Activated CD8-positive, alpha-beta memory T cell treated with anti-CD3 and anti-CD28 coated beads, Interleukin-2, amount 50 U/mL, for 48 hours (primary cell): ENCODE results near the gene AFTPH.

Experiments used
- DNase-seq: peaks from one replicate; pipeline ENCODE4 v3.0.0-alpha.2; 2020

AFTPH gene, protein sequence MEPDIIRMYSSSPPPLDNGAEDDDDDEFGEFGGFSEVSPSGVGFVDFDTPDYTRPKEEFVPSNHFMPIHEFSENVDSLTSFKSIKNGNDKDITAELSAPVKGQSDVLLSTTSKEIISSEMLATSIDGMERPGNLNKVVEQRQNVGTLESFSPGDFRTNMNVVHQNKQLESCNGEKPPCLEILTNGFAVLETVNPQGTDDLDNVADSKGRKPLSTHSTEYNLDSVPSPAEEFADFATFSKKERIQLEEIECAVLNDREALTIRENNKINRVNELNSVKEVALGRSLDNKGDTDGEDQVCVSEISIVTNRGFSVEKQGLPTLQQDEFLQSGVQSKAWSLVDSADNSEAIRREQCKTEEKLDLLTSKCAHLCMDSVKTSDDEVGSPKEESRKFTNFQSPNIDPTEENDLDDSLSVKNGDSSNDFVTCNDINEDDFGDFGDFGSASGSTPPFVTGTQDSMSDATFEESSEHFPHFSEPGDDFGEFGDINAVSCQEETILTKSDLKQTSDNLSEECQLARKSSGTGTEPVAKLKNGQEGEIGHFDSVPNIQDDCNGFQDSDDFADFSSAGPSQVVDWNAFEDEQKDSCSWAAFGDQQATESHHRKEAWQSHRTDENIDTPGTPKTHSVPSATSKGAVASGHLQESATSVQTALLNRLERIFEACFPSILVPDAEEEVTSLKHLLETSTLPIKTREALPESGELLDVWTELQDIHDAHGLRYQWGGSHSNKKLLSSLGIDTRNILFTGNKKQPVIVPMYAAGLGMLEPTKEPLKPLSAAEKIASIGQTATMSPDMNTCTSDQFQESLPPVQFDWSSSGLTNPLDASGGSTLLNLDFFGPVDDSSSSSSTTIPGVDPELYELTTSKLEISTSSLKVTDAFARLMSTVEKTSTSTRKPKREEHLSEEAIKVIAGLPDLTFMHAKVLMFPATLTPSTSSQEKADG

GRCh38 chr2:64523666-64524603 is at the start of gene AFTPH:
AFTPH (plus strand) TSS chr2:64524328; CDS start chr2:64551475, 27,147 bp downstream.
- peak; percentile 98 for DNase-seq

GRCh38 chr2:64474636-64475035 is 49.5 kb upstream of the AFTPH start:
- DNase-seq, result no peak

DNA sequence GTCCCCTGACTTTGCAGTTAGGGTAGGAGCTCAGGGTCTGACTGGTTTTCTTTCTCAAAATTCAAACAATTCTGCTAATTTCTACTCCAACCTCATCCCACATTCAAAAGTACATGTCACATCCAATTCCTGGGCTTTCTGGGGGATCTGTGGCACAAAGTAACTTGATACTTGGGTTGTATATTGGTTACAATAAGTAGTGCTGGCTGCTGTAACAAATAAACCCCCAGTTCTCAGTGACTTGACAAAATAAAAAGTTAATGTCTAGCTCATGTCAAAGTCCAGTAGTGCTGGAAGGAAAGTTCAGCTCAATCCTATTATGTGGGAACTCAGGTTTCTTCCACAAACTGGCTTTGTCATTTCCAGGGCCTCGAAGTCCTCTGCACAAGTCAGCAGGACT is 47.1 kb upstream of the AFTPH start:
- DNase-seq, result no peak

DNA sequence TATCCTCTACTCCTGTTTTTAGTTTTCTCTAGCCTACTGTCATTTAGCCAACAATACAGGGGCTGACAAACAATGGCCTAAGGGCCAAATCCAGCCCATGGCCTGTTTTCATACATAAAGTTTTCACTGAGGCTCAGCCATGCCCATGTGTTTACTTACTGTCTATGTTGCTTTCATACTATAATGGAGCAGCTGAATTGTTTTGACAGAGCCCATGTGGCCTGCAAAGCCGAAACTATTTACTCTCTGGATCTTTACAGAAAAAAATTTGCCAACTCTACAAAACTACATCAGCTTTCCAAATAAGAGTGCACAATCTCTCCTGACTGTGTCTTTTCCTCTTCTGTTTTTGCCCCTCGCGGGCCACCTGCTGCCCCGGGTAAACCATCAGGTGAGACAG is 46.1 kb upstream of the AFTPH start:
- DNase-seq, result no peak

- no peak for DNase-seq
Measured at GRCh38 chr2:64478502-64479230, 45.5 kb upstream of the AFTPH start.

- no peak for DNase-seq
Measured at GRCh38 chr2:64479259-64480117, 44.6 kb upstream of the AFTPH start.

DNA sequence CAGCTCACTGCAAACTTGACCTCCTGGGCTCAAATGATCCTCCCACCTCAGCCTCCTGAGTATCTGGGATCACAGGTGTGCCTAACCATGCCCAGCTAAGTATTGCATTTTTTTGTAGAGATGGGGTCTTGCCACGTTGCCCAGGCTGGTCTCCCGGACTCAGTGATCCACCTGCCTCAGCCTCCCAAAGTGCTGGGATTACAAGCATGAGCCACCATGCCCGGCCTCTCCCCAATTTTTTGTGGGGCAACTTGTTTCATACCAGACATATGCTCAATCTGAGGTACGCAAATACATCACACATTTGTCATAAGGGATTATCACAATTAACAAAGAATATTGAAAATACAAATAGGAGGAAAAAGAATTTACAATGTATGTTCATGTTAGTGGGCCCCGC is 42.5 kb upstream of the AFTPH start:
- no peak for DNase-seq

DNA sequence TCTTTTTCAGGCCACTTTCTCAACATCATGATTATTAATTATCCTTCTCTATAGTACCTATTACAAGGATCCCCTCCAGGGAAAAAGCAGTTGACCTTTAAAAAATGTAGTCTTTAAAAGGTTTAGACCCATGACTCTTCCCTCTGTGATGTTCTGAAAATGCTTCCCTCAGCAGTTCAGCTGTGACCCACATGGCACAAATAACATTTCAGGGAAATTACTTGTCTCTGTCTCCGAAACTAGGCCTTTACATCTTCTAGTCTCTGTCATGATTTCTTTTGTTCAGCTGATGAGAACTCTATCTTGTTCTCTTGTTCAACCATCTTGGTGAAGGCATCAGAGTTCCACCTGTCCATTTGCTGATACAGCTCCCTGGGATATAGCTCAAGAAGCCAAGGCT is 41.9 kb upstream of the AFTPH start:
- DNase-seq, result no peak

- DNase-seq, result no peak
Measured at GRCh38 chr2:64482765-64483504, 41.2 kb upstream of the AFTPH start.

- DNase-seq, result no peak
Measured at GRCh38 chr2:64485331-64485730, 38.8 kb upstream of the AFTPH start.

DNA sequence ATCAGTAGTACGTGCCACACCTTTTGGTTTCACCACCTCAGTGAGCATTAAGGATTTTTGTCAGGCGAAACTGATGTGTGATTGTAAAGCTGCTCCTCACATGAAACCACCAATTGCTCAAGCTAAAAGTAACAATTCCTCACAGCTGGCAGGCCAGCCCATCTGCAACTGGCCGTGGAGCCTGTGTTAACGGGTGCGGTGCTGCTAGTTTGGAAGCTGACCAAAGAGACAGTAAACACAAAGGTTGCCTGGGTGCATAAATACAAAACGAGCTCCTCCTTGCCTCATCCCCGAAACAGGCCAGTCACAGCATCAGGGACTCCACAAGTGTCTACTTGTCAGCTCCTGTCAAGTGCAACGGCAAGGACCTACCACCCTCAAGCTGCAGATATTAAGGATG is 38.2 kb upstream of the AFTPH start:
- no peak for DNase-seq

- DNase-seq, result no peak
Measured at GRCh38 chr2:64487256-64488049, 36.7 kb upstream of the AFTPH start.

DNA sequence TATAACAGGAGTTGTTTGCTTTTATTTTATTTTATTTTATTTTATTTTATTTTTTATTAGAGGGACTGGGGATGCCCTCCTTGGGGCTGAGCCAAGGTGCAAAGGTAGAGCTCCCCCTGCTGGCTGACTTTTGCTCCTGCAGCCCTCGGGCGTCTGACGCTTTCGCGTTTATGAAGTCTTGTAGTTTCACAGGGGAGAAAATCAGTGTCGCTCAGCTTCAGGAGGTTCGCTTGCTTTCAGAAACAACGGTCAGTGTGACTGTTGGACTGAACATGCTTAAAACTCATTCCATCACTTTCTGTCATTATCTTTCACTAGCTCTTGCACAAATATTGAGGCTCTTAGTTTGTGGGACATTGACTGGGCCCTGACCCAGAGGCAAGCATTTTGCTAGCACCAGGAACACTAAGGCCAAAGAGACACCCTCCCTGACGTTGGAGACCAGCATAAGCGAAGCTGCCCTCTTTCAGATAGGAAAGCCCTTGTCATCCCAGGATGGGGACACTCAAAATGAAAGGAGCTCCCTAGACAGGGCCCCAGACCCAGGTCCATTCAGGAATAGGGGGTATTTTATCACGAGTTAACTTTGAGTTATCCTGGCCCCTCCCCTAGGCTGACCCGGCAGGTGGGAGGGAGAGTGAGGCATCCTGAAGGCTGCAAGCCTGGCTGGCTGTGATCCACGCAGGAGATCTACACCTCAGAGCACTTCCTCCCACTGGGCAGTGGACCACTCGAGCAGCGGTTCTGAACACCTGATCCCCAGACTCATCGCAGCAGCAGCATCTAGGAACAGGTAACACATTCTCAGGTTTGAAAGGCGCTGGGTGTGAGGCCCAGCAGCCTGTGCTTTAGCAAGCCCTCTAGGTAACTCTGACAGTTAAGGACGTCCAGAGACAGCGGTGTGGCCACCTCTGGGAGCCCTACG is 35.8 kb upstream of the AFTPH start:
- peak; percentile 95 for DNase-seq

GRCh38 chr2:64489081-64489751 is 34.9 kb upstream of the AFTPH start:
- DNase-seq, result no peak

GRCh38 chr2:64491426-64491825 is 32.7 kb upstream of the AFTPH start:
- DNase-seq, result no peak

GRCh38 chr2:64492272-64492671 is 31.9 kb upstream of the AFTPH start:
- DNase-seq, result no peak

GRCh38 chr2:64492821-64493220 is 31.3 kb upstream of the AFTPH start:
- DNase-seq, result no peak

DNA sequence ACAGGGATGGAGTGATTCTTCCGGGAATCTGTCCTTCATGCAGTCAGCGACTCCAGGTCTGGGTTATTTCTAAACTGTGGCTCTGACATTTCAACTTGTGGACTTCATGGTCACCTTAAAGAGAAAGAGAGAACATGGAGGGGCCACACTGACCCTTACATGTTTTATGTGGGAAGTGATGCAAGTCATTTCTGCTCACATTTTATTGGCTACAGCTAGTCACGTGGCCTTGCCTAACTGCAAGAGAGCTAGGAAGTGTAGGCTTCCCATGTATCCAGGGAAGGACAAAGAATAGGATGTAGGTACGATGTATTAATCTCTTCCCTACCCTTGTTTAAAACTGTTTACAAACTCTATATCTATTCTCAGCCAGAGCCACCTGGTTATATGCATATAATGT is 30.3 kb upstream of the AFTPH start:
- no peak for DNase-seq
